CD14-positive monocyte (primary cell): ENCODE data around the gene YIPF3. TPM values are rescaled to one million over a fixed set of nuclear protein-coding genes. Genes with fewer than 3 reads are reported as not detected.
"Not testable (repeated sequence)": the region's sequence is repeated elsewhere in the genome, so short reads cannot be mapped to it uniquely, and the experiment has no call there.

Experiments
- DNase-seq, 3 donors: peaks; one replicate each; pipeline ENCODE4 v3.0.0-alpha.2; 2011 to 2022
- H2AFZ ChIP-seq: 2 replicates; pipeline ENCODE4 v1.6.0; 2012; ENCODE audit warnings: mild to moderate bottlenecking, low read depth, low read length, inconsistent platforms; ENCODE audit not compliant: insufficient read depth, poor library complexity, severe bottlenecking
- H3K27ac ChIP-seq, 2 donors: 1 replicate in 1 of 2; 2 replicates in 1 of 2; pipeline ENCODE4 v1.5.1; 2012 to 2013; ENCODE audit warnings: low read length in 2 of 2, control low read depth in 1 of 2, inconsistent platforms in 1 of 2, low read depth in 1 of 2, mild to moderate bottlenecking in 1 of 2
- H3K27me3 ChIP-seq, 2 donors: one replicate each; pipeline versions ENCODE4 v1.6.0 to v1.6.1; 2011 to 2013; ENCODE audit warnings: low read length in 2 of 2; ENCODE audit not compliant: control insufficient read depth in 2 of 2, insufficient read depth in 2 of 2
- H3K36me3 ChIP-seq, 2 donors: replicated peaks in 1 of 2; 1 replicate in 1 of 2; 2 replicates in 1 of 2; pipeline versions ENCODE4 v1.5.1 to v1.6.1; 2012 to 2013; ENCODE audit warnings: low read length in 2 of 2, control low read depth in 1 of 2, inconsistent platforms in 1 of 2, mild to moderate bottlenecking in 1 of 2; ENCODE audit not compliant: insufficient read depth in 2 of 2, control insufficient read depth in 1 of 2
- H3K4me1 ChIP-seq, 2 donors: 1 replicate in 1 of 2; 2 replicates in 1 of 2; pipeline versions ENCODE4 v1.5.1 to v1.6.1; 2012 to 2013; ENCODE audit warnings: low read length in 2 of 2, control low read depth in 1 of 2, inconsistent platforms in 1 of 2, mild to moderate bottlenecking in 1 of 2, moderate library complexity in 1 of 2; ENCODE audit not compliant: insufficient read depth in 2 of 2, control insufficient read depth in 1 of 2
- H3K4me2 ChIP-seq: replicated peaks from 2 replicates; pipeline ENCODE3; 2012; ENCODE audit warnings: low read length, moderate library complexity, mild to moderate bottlenecking; ENCODE audit not compliant: poor library complexity, severe bottlenecking; ENCODE audit errors: extremely low read depth
- H3K4me3 ChIP-seq, 3 experiments: fragments of 200-600 bp in 1 of 3; sonication (generic) in 1 of 3; replicated peaks in 1 of 3; 1 replicate in 2 of 3; 2 replicates in 1 of 3; pipeline ENCODE4 v1.5.1; 2011 to 2013; ENCODE audit warnings: low read length in 3 of 3, mild to moderate bottlenecking in 3 of 3, control low read depth in 2 of 3, low read depth in 2 of 3, inconsistent platforms in 1 of 3, moderate library complexity in 1 of 3
- H3K79me2 ChIP-seq: 2 replicates; pipeline ENCODE4 v1.6.0; 2012; ENCODE audit warnings: mild to moderate bottlenecking, control low read depth, inconsistent platforms, low read length, moderate library complexity; ENCODE audit not compliant: insufficient read depth
- H3K9ac ChIP-seq: 2 replicates; pipeline ENCODE4 v1.6.0; 2017; ENCODE audit warnings: low read length, mild to moderate bottlenecking; ENCODE audit not compliant: insufficient read depth, poor library complexity, severe bottlenecking
- H3K9me3 ChIP-seq, 2 donors: replicated peaks in 1 of 2; 1 replicate in 1 of 2; 2 replicates in 1 of 2; pipeline versions ENCODE4 v1.5.1 to v1.6.1; 2012 to 2013; ENCODE audit warnings: low read length in 2 of 2, control low read depth in 1 of 2; ENCODE audit not compliant: control insufficient read depth in 1 of 2, insufficient read depth in 1 of 2
- H4K20me1 ChIP-seq: 2 replicates; pipeline ENCODE4 v1.6.0; 2012; ENCODE audit warnings: mild to moderate bottlenecking, low read length, control low read depth, moderate library complexity; ENCODE audit not compliant: insufficient read depth
- H3K27ac Mint-ChIP-seq, 7 donors: one replicate each; pipeline ENCODE4 v1.8.0; 2020; ENCODE audit warnings: mild to moderate bottlenecking in 7 of 7, mixed read lengths in 7 of 7, moderate library complexity in 6 of 7, inconsistent platforms in 2 of 7
- H3K27me3 Mint-ChIP-seq, 3 donors: one replicate each; pipeline ENCODE4 v1.8.0; 2021 to 2022; ENCODE audit warnings: low read depth in 3 of 3, mild to moderate bottlenecking in 3 of 3, mixed read lengths in 3 of 3, moderate library complexity in 3 of 3, inconsistent platforms in 1 of 3
- H3K36me3 Mint-ChIP-seq, 2 donors: one replicate each; pipeline ENCODE4 v1.8.0; 2020; ENCODE audit warnings: mixed read lengths in 2 of 2, inconsistent platforms in 1 of 2, mild to moderate bottlenecking in 1 of 2
- H3K4me1 Mint-ChIP-seq: one replicate; pipeline ENCODE4 v1.8.0; 2020; ENCODE audit warnings: mild to moderate bottlenecking, mixed read lengths
- H3K4me3 Mint-ChIP-seq, 2 donors: one replicate each; pipeline ENCODE4 v1.8.0; 2020; ENCODE audit warnings: mild to moderate bottlenecking in 2 of 2, mixed read lengths in 2 of 2, moderate library complexity in 1 of 2
- H3K9me3 Mint-ChIP-seq, 7 donors: one replicate each; pipeline ENCODE4 v1.8.0; 2020 to 2022; ENCODE audit warnings: mixed read lengths in 7 of 7, mild to moderate bottlenecking in 6 of 7, moderate library complexity in 6 of 7, inconsistent platforms in 2 of 7
- CTCF ChIP-seq: fragments of 200-600 bp; IDR thresholded peaks from one replicate; pipeline ENCODE4 v1.8.0; 2022; ENCODE audit warnings: antibody characterized with exemption, mild to moderate bottlenecking
- WGBS: methylation state at CpG from one replicate; pipeline ENCODE4 v1.1.5; 2013; ENCODE audit warnings: missing lambda C conversion rate; ENCODE audit not compliant: insufficient coverage; 5-methylcytosine and 5-hydroxymethylcytosine counted together
- intact Hi-C, 2 donors: fragments of 100-400 bp; cut with micrococcal nuclease; formaldehyde crosslinking; loops; one replicate each; pipeline versions ENCODE4 v1.15.0 to v1.15.1; 2023
- polyA plus RNA-seq, 3 donors: library from polyadenylated mRNA; depleted of rRNA in 1 of 3; unstranded in 2 of 3; stranded (reverse) in 1 of 3; fragments of 300-500 nt in 2 of 3; fragments of >200 nt in 1 of 3; fragmentation: Illumina TruSeq in 2 of 3; gene quantifications; 1 replicate in 2 of 3; 2 replicates in 1 of 3; pipeline ENCODE4 v1.2.3, GENCODE V29; 2012 to 2021

YIPF3 gene
- polyA plus RNA-seq, 3 donors = 112 to 126 (median 123) TPM

- no peaks in the 10 kb centered on the region for H3K9me3 ChIP-seq
- no peaks in the 10 kb centered on the region for H3K79me2 ChIP-seq
- H3K27me3 ChIP-seq = no peaks in the 10 kb centered on the region
- intact Hi-C loops = no loop called here
- WGBS = no CpG with 5 or more reads among the region's 8 CpGs
- Mint-ChIP-seq H3K4me1 (no peaks in the 10 kb centered on the region), H3K36me3 (peaks cover 58 to 78% of the 10 kb centered on the region in 2 donors), H3K27ac (peak overlapping the region in 1 of 7 donors; percentile 10), H3K27me3 (no peaks in the 10 kb centered on the region), H3K4me3 (no peak overlapping the region), H3K9me3 (no peaks in the 10 kb centered on the region)
- no peak overlapping the region for H3K9ac ChIP-seq
- H3K4me2 ChIP-seq = no peak overlapping the region
- no peak for TF ChIP-seq CTCF
- no peaks in the 10 kb centered on the region for H4K20me1 ChIP-seq
- DNase-seq = no peak
- H3K36me3 ChIP-seq = peaks cover 67 to 87% of the 10 kb centered on the region in 2 donors
- H3K27ac ChIP-seq = no peak overlapping the region
- no peaks in the 10 kb centered on the region for H3K4me1 ChIP-seq
- no peak overlapping the region for H2AFZ ChIP-seq
- no peak overlapping the region for H3K4me3 ChIP-seq
Observed at GRCh38 chr6:43541774-43542471, 25.2 kb upstream of the YIPF3 start.

GRCh38 chr6:43540507-43540906, 23.8 kb upstream of the YIPF3 start:
- H3K27me3 Mint-ChIP-seq = no peaks in the 10 kb centered on the region
- H3K9me3 ChIP-seq = no peaks in the 10 kb centered on the region
- no peaks in the 10 kb centered on the region for H4K20me1 ChIP-seq
- no peaks in the 10 kb centered on the region for H3K27me3 ChIP-seq
- peaks cover 54 to 75% of the 10 kb centered on the region in 2 donors for H3K36me3 ChIP-seq
- no peaks in the 10 kb centered on the region for H3K9me3 Mint-ChIP-seq
- H3K79me2 ChIP-seq = no peaks in the 10 kb centered on the region
- peaks cover 46 to 76% of the 10 kb centered on the region in 2 donors for H3K36me3 Mint-ChIP-seq
- H3K27ac Mint-ChIP-seq = no peak overlapping the region
- H3K27ac ChIP-seq = no peak overlapping the region
- no peak overlapping the region for H3K4me2 ChIP-seq
- intact Hi-C loops = no loop called here
- H3K4me3 Mint-ChIP-seq = no peak overlapping the region
- no peak overlapping the region for H3K9ac ChIP-seq
- no peak for DNase-seq
- H3K4me1 ChIP-seq = no peaks in the 10 kb centered on the region
- TF ChIP-seq CTCF = no peak
- H3K4me3 ChIP-seq = no peak overlapping the region
- no peaks in the 10 kb centered on the region for H3K4me1 Mint-ChIP-seq
- no peak overlapping the region for H2AFZ ChIP-seq
- WGBS = 100% methylated on average over 3 of the region's 5 CpGs

GRCh38 chr6:43539409-43539808, 22.7 kb upstream of the YIPF3 start:
- not testable (repeated sequence) for H3K4me3 Mint-ChIP-seq, H3K9me3 Mint-ChIP-seq

More at GRCh38 chr6:43539409-43539808, 22.7 kb upstream of the YIPF3 start:
- H3K4me1 ChIP-seq, H2AFZ ChIP-seq, H3K79me2 ChIP-seq, intact Hi-C loops, H4K20me1 ChIP-seq, H3K27me3 Mint-ChIP-seq, H3K4me1 Mint-ChIP-seq, H3K9ac ChIP-seq, H3K9me3 ChIP-seq, DNase-seq, H3K4me3 ChIP-seq, H3K27ac Mint-ChIP-seq, H3K27me3 ChIP-seq, H3K4me2 ChIP-seq, H3K27ac ChIP-seq: not testable (repeated sequence)
- WGBS = 99% methylated on average over 16 of the region's 20 CpGs
- peaks cover 44 to 76% of the 10 kb centered on the region in 2 donors for H3K36me3 Mint-ChIP-seq
- peaks cover 43 to 65% of the 10 kb centered on the region in 2 donors for H3K36me3 ChIP-seq
